ENCODE results near the gene PPP1R9A. TPM values are rescaled to one million over a fixed set of nuclear protein-coding genes. Genes with fewer than 3 reads are reported as not detected.

Gene PPP1R9A
- total RNA-seq, 1 donor from 2014 or later: 19.9 TPM

DNA sequence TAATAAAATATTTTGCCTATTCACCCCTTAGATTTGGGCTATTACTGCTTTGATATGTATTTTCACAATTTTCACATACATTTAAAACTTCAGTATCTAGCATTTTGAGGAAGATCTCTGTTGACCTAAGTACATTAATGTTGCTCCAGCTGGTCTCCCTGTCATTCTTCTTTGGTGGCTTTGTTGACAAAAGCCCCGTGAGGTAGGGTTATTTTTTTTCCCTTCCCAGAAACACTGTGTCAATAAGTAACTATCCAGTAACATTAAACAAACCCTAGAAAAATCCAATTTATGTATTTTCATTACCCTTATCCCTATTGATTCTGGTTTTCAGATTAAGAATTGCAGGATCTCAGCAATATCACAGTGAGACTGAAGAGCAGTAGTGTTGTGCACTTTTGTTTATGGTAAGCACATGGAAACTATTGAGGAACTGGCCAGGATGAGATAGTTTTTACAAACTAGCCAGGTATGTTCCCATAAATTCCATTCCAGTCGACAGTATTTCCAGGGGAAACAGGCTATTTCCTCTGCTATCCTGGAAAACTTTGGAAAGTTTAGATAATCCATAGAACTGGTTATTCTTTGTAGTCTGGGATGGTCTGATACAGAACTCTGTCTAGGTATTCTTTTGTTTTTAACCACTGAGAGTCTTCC, 218.8 kb downstream of the PPP1R9A start:
- no peak for DNase-seq (ENCODE audit: low read depth)
- TF ChIP-seq, protein P1, sequence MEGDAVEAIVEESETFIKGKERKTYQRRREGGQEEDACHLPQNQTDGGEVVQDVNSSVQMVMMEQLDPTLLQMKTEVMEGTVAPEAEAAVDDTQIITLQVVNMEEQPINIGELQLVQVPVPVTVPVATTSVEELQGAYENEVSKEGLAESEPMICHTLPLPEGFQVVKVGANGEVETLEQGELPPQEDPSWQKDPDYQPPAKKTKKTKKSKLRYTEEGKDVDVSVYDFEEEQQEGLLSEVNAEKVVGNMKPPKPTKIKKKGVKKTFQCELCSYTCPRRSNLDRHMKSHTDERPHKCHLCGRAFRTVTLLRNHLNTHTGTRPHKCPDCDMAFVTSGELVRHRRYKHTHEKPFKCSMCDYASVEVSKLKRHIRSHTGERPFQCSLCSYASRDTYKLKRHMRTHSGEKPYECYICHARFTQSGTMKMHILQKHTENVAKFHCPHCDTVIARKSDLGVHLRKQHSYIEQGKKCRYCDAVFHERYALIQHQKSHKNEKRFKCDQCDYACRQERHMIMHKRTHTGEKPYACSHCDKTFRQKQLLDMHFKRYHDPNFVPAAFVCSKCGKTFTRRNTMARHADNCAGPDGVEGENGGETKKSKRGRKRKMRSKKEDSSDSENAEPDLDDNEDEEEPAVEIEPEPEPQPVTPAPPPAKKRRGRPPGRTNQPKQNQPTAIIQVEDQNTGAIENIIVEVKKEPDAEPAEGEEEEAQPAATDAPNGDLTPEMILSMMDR (IDR thresholded peaks at IDR 0.05; ENCODE audit: insufficient read depth, low read length, poor library complexity, severe bottlenecking): no peak
- H3K27me3 ChIP-seq (ENCODE audit: control insufficient read depth, insufficient read depth, low read length): no peaks in the 10 kb centered on the region
- no peaks in the 10 kb centered on the region for H3K36me3 ChIP-seq (ENCODE audit: control insufficient read depth, insufficient read depth, low read length)
- H3K4me3 ChIP-seq (ENCODE audit: low read depth, low read length): no peak overlapping the region

DNA sequence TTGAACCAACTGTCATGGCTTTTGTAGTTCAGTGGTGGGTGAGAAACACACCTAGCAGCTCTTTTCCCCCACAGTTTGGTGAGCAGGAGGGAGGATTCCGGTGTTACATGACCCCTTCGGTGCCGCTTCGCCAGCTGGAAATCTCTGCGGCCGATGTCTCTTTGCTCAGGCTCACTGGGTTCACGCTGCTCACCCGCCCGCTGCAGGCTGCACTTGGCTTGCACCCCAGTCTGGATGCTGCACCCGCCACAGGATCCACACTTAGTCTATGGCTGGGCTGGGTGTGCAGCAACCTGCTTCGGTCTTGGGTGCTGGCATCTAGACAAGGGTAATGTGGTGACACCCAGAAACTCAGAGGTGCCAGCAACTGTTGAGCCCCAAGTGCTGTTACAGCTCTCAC, 225.1 kb downstream of the PPP1R9A start:
- DNase-seq (ENCODE audit: low read depth): no peak
- TF ChIP-seq, protein P1 (IDR thresholded peaks at IDR 0.05; ENCODE audit: insufficient read depth, low read length, poor library complexity, severe bottlenecking): no peak
- Histone ChIP-seq H3K4me3 (ENCODE audit: low read depth, low read length) (no peak overlapping the region), H3K27me3 (ENCODE audit: control insufficient read depth, insufficient read depth, low read length) (no peaks in the 10 kb centered on the region), H3K36me3 (ENCODE audit: control insufficient read depth, insufficient read depth, low read length) (no peaks in the 10 kb centered on the region)

DNA sequence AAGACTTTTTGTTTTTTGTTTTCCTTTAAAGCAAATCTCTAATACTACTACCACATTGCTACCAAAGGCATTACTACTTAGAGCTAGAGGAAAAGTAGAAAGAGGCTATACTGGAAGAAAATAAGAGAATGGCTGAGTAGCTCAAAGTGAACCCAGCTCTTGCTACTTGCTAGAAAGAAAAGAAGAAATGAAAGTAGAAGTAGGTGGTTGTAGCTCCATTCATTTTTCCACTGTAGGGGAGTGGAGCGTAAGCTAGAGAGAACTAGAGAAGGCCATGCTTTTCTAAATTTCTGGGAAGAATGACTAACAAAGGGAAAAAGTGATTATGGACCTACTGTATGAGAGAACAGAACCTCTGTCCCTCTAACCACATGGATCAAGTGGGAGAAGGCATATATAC, 232.5 kb downstream of the PPP1R9A start:
- Histone ChIP-seq H3K36me3 (ENCODE audit: control insufficient read depth, insufficient read depth, low read length) (no peaks in the 10 kb centered on the region), H3K27me3 (ENCODE audit: control insufficient read depth, insufficient read depth, low read length) (no peaks in the 10 kb centered on the region), H3K4me3 (ENCODE audit: low read depth, low read length) (no peak overlapping the region)
- TF ChIP-seq, protein P1 (IDR thresholded peaks at IDR 0.05; ENCODE audit: insufficient read depth, low read length, poor library complexity, severe bottlenecking): no peak
- DNase-seq (ENCODE audit: low read depth): no peak

DNA sequence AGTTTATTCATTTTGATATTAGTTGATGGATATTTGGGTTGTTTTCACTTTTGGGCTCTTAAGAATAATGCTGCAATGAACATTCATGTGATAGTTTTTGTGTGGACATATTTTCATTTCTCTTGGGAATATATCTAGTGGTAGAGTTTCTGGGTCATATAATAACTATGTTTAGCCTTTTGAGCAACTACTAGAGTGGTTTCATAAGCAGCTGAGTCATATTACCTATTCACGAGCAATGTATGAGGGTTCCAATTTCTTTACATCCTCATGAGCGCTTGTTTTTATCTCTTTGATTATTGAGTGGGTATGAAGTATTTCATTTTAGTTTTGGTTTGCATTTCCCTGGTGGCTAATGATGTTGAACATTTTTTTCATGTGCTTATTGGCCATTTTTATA, 234.4 kb downstream of the PPP1R9A start:
- DNase-seq (ENCODE audit: low read depth): no peak
- Histone ChIP-seq H3K4me3 (ENCODE audit: low read depth, low read length) (no peak overlapping the region), H3K36me3 (ENCODE audit: control insufficient read depth, insufficient read depth, low read length) (no peaks in the 10 kb centered on the region), H3K27me3 (ENCODE audit: control insufficient read depth, insufficient read depth, low read length) (no peaks in the 10 kb centered on the region)
- TF ChIP-seq, protein P1 (IDR thresholded peaks at IDR 0.05; ENCODE audit: insufficient read depth, low read length, poor library complexity, severe bottlenecking): no peak

DNA sequence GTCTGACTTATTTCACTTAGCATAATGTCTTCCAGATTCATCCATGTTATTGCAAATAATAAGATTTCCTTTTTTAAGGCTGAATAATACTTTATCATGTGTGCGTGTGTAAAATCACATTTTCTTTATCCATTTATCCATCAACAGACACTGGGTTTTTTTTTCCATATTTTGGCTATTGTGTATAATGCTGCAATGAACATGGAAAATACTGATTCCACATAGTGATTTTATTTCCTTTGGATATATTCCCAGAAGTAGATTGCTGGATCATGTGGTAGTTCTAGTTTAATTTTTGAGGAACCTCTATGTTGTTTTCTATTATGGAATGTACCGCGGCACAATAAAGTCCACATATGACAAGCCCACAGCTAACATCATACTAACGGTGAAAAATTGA, 236.9 kb downstream of the PPP1R9A start:
- Histone ChIP-seq H3K27me3 (ENCODE audit: control insufficient read depth, insufficient read depth, low read length) (no peaks in the 10 kb centered on the region), H3K36me3 (ENCODE audit: control insufficient read depth, insufficient read depth, low read length) (no peaks in the 10 kb centered on the region), H3K4me3 (ENCODE audit: low read depth, low read length) (no peak overlapping the region)
- TF ChIP-seq, protein P1 (IDR thresholded peaks at IDR 0.05; ENCODE audit: insufficient read depth, low read length, poor library complexity, severe bottlenecking): no peak
- DNase-seq (ENCODE audit: low read depth): no peak

DNA sequence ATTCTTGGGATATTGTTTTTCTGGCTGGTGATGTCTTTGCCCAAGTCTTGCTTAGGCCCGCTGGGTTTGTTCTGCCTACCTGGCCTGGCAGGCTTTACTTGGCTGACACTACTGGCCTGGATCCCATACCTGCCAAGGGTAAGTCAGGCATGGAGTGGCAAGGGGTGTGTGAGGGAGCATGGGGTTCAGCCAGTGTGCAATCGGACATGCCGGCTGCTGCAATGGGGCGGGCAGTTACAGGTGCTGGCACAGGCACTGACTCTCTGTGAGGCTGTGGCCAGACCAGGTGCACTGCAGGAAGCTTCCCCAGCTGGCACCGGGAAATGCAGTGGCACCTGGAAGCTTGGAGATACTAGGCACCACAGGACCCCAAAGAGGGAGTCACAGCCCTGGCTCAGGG, 248.6 kb downstream of the PPP1R9A start:
- Histone ChIP-seq H3K4me3 (ENCODE audit: low read depth, low read length) (no peak overlapping the region), H3K36me3 (ENCODE audit: control insufficient read depth, insufficient read depth, low read length) (no peaks in the 10 kb centered on the region), H3K27me3 (ENCODE audit: control insufficient read depth, insufficient read depth, low read length) (no peaks in the 10 kb centered on the region)
- TF ChIP-seq, protein P1 (IDR thresholded peaks at IDR 0.05; ENCODE audit: insufficient read depth, low read length, poor library complexity, severe bottlenecking): no peak
- no peak for DNase-seq (ENCODE audit: low read depth)

Data from kidney epithelial cell (primary cell).